Stomach smooth muscle (tissue), 2 donors: ENCODE results near the gene FGFBP3.
"Not testable (repeated sequence)": the region's sequence is repeated elsewhere in the genome, so short reads cannot be mapped to it uniquely, and the experiment has no call there.

ENCODE experiments used
- H3K27ac ChIP-seq: one replicate; pipeline ENCODE4 v1.7.0; 2013; ENCODE audit warnings: mild to moderate bottlenecking, low read length, inconsistent platforms
- H3K27me3 ChIP-seq, 2 donors: one replicate each; pipeline ENCODE4 v1.7.0; 2013; ENCODE audit warnings: low read length in 2 of 2; ENCODE audit not compliant: insufficient read depth in 2 of 2, control insufficient read depth in 1 of 2
- H3K36me3 ChIP-seq, 2 donors: one replicate each; pipeline ENCODE4 v1.7.0; 2013; ENCODE audit warnings: low read length in 2 of 2; ENCODE audit not compliant: control insufficient read depth in 2 of 2, insufficient read depth in 2 of 2
- H3K4me1 ChIP-seq: one replicate; pipeline ENCODE4 v1.7.0; 2013; ENCODE audit warnings: low read length; ENCODE audit not compliant: control insufficient read depth, insufficient read depth
- H3K4me3 ChIP-seq, 2 donors: one replicate each; pipeline ENCODE4 v1.7.0; 2013; ENCODE audit warnings: low read length in 2 of 2
- H3K9ac ChIP-seq, 2 donors: one replicate each; pipeline ENCODE4 v1.7.0; 2013; ENCODE audit warnings: low read length in 2 of 2, mild to moderate bottlenecking in 1 of 2
- H3K9me3 ChIP-seq, 2 donors: one replicate each; pipeline ENCODE4 v1.7.0; 2013; ENCODE audit warnings: low read length in 2 of 2; ENCODE audit not compliant: control insufficient read depth in 2 of 2
- donor health status: healthy.
- donor health status: Pancreatic carcinoma.

The FGFBP3 gene

GRCh38 chr10:91901784-91902677 lies 7.3 kb downstream of the FGFBP3 start:
- H3K9ac ChIP-seq, result no peak overlapping the region
- H3K9me3 ChIP-seq, result no peaks in the 10 kb centered on the region
- no peaks in the 10 kb centered on the region for H3K27me3 ChIP-seq
- no peak overlapping the region for H3K27ac ChIP-seq
- no peak overlapping the region for H3K4me3 ChIP-seq
- H3K4me1 ChIP-seq, result no peaks in the 10 kb centered on the region
- no peaks in the 10 kb centered on the region for H3K36me3 ChIP-seq

GRCh38 chr10:91897421-91897820 lies 11.9 kb downstream of the FGFBP3 start:
- H3K27me3 ChIP-seq, result no peaks in the 10 kb centered on the region
- no peaks in the 10 kb centered on the region for H3K9me3 ChIP-seq
- no peaks in the 10 kb centered on the region for H3K4me1 ChIP-seq
- H3K36me3 ChIP-seq, result no peaks in the 10 kb centered on the region
- no peak overlapping the region for H3K9ac ChIP-seq
- no peak overlapping the region for H3K4me3 ChIP-seq
- H3K27ac ChIP-seq, result no peak overlapping the region

- H3K4me1 ChIP-seq, result no peaks in the 10 kb centered on the region
- no peak overlapping the region for H3K9ac ChIP-seq
- no peak overlapping the region for H3K4me3 ChIP-seq
- H3K36me3 ChIP-seq, result no peaks in the 10 kb centered on the region
- no peaks in the 10 kb centered on the region for H3K27me3 ChIP-seq
- H3K27ac ChIP-seq, result no peak overlapping the region
- H3K9me3 ChIP-seq, result no peaks in the 10 kb centered on the region
Measured at GRCh38 chr10:91896212-91896756, 13.0 kb downstream of the FGFBP3 start.

- not testable (repeated sequence) for H3K4me3 ChIP-seq, H3K9ac ChIP-seq, H3K36me3 ChIP-seq, H3K27ac ChIP-seq, H3K9me3 ChIP-seq, H3K27me3 ChIP-seq, H3K4me1 ChIP-seq
Measured at GRCh38 chr10:91894261-91894685, 15.0 kb downstream of the FGFBP3 start.

GRCh38 chr10:91893051-91893450 lies 16.2 kb downstream of the FGFBP3 start:
- no peaks in the 10 kb centered on the region for H3K9me3 ChIP-seq
- no peaks in the 10 kb centered on the region for H3K36me3 ChIP-seq
- H3K4me1 ChIP-seq, result no peaks in the 10 kb centered on the region
- no peak overlapping the region for H3K9ac ChIP-seq
- no peak overlapping the region for H3K27ac ChIP-seq
- no peak overlapping the region for H3K4me3 ChIP-seq
- H3K27me3 ChIP-seq, result peaks cover 0 to 2% of the 10 kb centered on the region in 2 donors

- Histone ChIP-seq H3K4me3 (no peak overlapping the region), H3K27me3 (peaks cover 0 to 2% of the 10 kb centered on the region in 2 donors), H3K27ac (no peak overlapping the region), H3K9me3 (no peaks in the 10 kb centered on the region), H3K36me3 (no peaks in the 10 kb centered on the region), H3K4me1 (no peaks in the 10 kb centered on the region), H3K9ac (no peak overlapping the region)
Measured at GRCh38 chr10:91891125-91892001, 17.9 kb downstream of the FGFBP3 start.

GRCh38 chr10:91887272-91888076 lies 21.8 kb downstream of the FGFBP3 start:
- peak overlapping the region; percentile 58 to 78 for H3K4me3 ChIP-seq
- H3K27ac ChIP-seq, result no peak overlapping the region
- peak overlapping the region; percentile 56 to 63 for H3K9ac ChIP-seq
- no peaks in the 10 kb centered on the region for H3K9me3 ChIP-seq
- H3K4me1 ChIP-seq, result peaks cover 11% of the 10 kb centered on the region
- H3K27me3 ChIP-seq, result peaks cover 0 to 2% of the 10 kb centered on the region in 2 donors
- no peaks in the 10 kb centered on the region for H3K36me3 ChIP-seq

GRCh38 chr10:91886954-91887271 lies 22.4 kb downstream of the FGFBP3 start:
- peaks cover 0 to 2% of the 10 kb centered on the region in 2 donors for H3K27me3 ChIP-seq
- H3K4me1 ChIP-seq, result peaks cover 11% of the 10 kb centered on the region
- no peaks in the 10 kb centered on the region for H3K36me3 ChIP-seq
- no peak overlapping the region for H3K27ac ChIP-seq
- peak overlapping the region; percentile 58 to 78 for H3K4me3 ChIP-seq
- H3K9ac ChIP-seq, result peak overlapping the region; percentile 47 to 56
- H3K9me3 ChIP-seq, result no peaks in the 10 kb centered on the region

- no peak overlapping the region for H3K4me3 ChIP-seq
- peaks cover 11% of the 10 kb centered on the region for H3K4me1 ChIP-seq
- no peak overlapping the region for H3K27ac ChIP-seq
- H3K9ac ChIP-seq, result no peak overlapping the region
- no peaks in the 10 kb centered on the region for H3K36me3 ChIP-seq
- no peaks in the 10 kb centered on the region for H3K9me3 ChIP-seq
- peaks cover 0 to under 1% of the 10 kb centered on the region in 2 donors for H3K27me3 ChIP-seq
Measured at GRCh38 chr10:91885362-91886079, 23.8 kb downstream of the FGFBP3 start.

GRCh38 chr10:91884536-91884935 lies 24.8 kb downstream of the FGFBP3 start:
- Histone ChIP-seq H3K9me3 (no peaks in the 10 kb centered on the region), H3K9ac (no peak overlapping the region), H3K4me3 (no peak overlapping the region), H3K27ac (peak overlapping the region; percentile 18), H3K27me3 (no peaks in the 10 kb centered on the region), H3K36me3 (no peaks in the 10 kb centered on the region), H3K4me1 (peaks cover 11% of the 10 kb centered on the region)
